SU-DHL-6 (cell line): ENCODE measurements around the gene TMEM208.

Experiments
- H2AFZ ChIP-seq: fragments of 200-600 bp; sonication (generic); 2 replicates; pipeline ENCODE4 v1.6.1; 2014; ENCODE audit warnings: low read depth, mild to moderate bottlenecking, moderate library complexity, mixed read lengths, antibody characterized with exemption, low read length; ENCODE audit not compliant: severe bottlenecking
- H3F3A ChIP-seq: fragments of 200-600 bp; shearing (Covaris generic); 2 replicates; pipeline ENCODE4 v1.6.0; 2016; ENCODE audit warnings: antibody characterized with exemption, mild to moderate bottlenecking; ENCODE audit not compliant: insufficient read depth
- H3K27ac ChIP-seq: fragments of 200-600 bp; sonication (generic); 2 replicates; pipeline ENCODE4 v1.5.1; 2016; ENCODE audit warnings: low read depth, mild to moderate bottlenecking, low read length, moderate library complexity, mixed read lengths
- H3K27me3 ChIP-seq: fragments of 200-600 bp; sonication (generic), shearing (Covaris generic); 2 replicates; pipeline ENCODE4 v1.6.0; 2014; ENCODE audit warnings: mild to moderate bottlenecking, low read length
- H3K36me3 ChIP-seq: fragments of 200-600 bp; sonication (generic); 2 replicates; pipeline ENCODE4 v1.6.1; 2014; ENCODE audit warnings: mild to moderate bottlenecking, low read length, mixed read lengths
- H3K4me2 ChIP-seq: fragments of 300-600, 200-600 bp; shearing (Covaris generic), sonication (generic); 2 replicates; pipeline ENCODE4 v1.6.0; 2014; ENCODE audit warnings: low read length, low read depth, mild to moderate bottlenecking; ENCODE audit not compliant: poor library complexity, severe bottlenecking
- H3K4me3 ChIP-seq: fragments of 200-600 bp; sonication (generic); 2 replicates; pipeline ENCODE4 v1.5.1; 2014; ENCODE audit warnings: antibody characterized with exemption, low read length, mild to moderate bottlenecking, mixed read lengths; ENCODE audit not compliant: insufficient read depth, poor library complexity, severe bottlenecking
- H3K79me2 ChIP-seq: fragments of 200-600 bp; sonication (generic); 2 replicates; pipeline ENCODE4 v1.6.1; 2014; ENCODE audit warnings: mild to moderate bottlenecking, low read length, moderate library complexity; ENCODE audit not compliant: insufficient read depth
- H3K9ac ChIP-seq: fragments of 200-600 bp; sonication (generic); 2 replicates; pipeline ENCODE4 v1.7.0; 2014; ENCODE audit warnings: mild to moderate bottlenecking, low read length
- H3K9me2 ChIP-seq: fragments of 200-600 bp; sonication (generic); replicated peaks from 2 replicates; pipeline ENCODE4 v1.6.1; 2014; ENCODE audit warnings: low read length; ENCODE audit not compliant: insufficient read depth
- H3K9me3 ChIP-seq: fragments of 200-600 bp; sonication (generic); 2 replicates; pipeline ENCODE4 v1.6.1; 2014; ENCODE audit warnings: low read length, mixed read lengths; ENCODE audit not compliant: insufficient read depth
- H4K20me1 ChIP-seq: fragments of 200-600 bp; sonication (generic); 2 replicates; pipeline ENCODE4 v1.6.1; 2014; ENCODE audit warnings: low read depth, mild to moderate bottlenecking, antibody characterized with exemption, low read length, moderate library complexity, mixed read lengths
- CTCF ChIP-seq: fragments of 200-600 bp; sonication (generic); IDR thresholded peaks from one replicate; pipeline ENCODE4 v1.5.1; 2017; ENCODE audit warnings: antibody characterized with exemption, mild to moderate bottlenecking, low read length, moderate library complexity; ENCODE audit not compliant: insufficient read depth, poor library complexity, severe bottlenecking
- EZH2phosphoT487 ChIP-seq: fragments of 200-600 bp; sonication (generic), shearing (Covaris generic); conservative IDR thresholded peaks from 2 replicates; pipeline ENCODE4 v1.6.1; 2018; ENCODE audit warnings: mild to moderate bottlenecking, antibody characterized with exemption, low read length, moderate library complexity, mixed read lengths

The TMEM208 gene

GRCh38 chr16:67243481-67243880 lies 16.6 kb downstream of the TMEM208 start:
- TF ChIP-seq EZH2phosphoT487 (no peak), CTCF (no peak)
- no peak overlapping the region for H2AFZ ChIP-seq
- no peaks in the 10 kb centered on the region for H3K79me2 ChIP-seq
- no peak overlapping the region for H3K27ac ChIP-seq
- no peaks in the 10 kb centered on the region for H3K27me3 ChIP-seq
- H3F3A ChIP-seq: no peaks in the 10 kb centered on the region
- no peaks in the 10 kb centered on the region for H3K36me3 ChIP-seq
- H3K4me3 ChIP-seq: no peak overlapping the region
- H3K9me2 ChIP-seq: no peaks in the 10 kb centered on the region
- H4K20me1 ChIP-seq: no peaks in the 10 kb centered on the region; the same call in 1 of the 2 replicates
- no peak overlapping the region for H3K9ac ChIP-seq
- H3K4me2 ChIP-seq: no peak overlapping the region
- no peaks in the 10 kb centered on the region for H3K9me3 ChIP-seq

- no peak overlapping the region for H3K4me2 ChIP-seq
- TF ChIP-seq EZH2phosphoT487 (no peak), CTCF (no peak)
- H3K9me3 ChIP-seq: no peaks in the 10 kb centered on the region
- no peak overlapping the region for H3K27ac ChIP-seq
- no peaks in the 10 kb centered on the region for H3K9me2 ChIP-seq
- H3K4me3 ChIP-seq: no peak overlapping the region
- no peaks in the 10 kb centered on the region; the same call in 1 of the 2 replicates for H4K20me1 ChIP-seq
- H3K9ac ChIP-seq: no peak overlapping the region
- no peaks in the 10 kb centered on the region for H3K79me2 ChIP-seq
- no peak overlapping the region for H2AFZ ChIP-seq
- no peaks in the 10 kb centered on the region for H3F3A ChIP-seq
- no peaks in the 10 kb centered on the region for H3K36me3 ChIP-seq
- no peaks in the 10 kb centered on the region for H3K27me3 ChIP-seq
Measured at GRCh38 chr16:67244387-67245185, 17.7 kb downstream of the TMEM208 start.

- H3K9ac ChIP-seq: no peak overlapping the region
- no peaks in the 10 kb centered on the region for H3K36me3 ChIP-seq
- no peaks in the 10 kb centered on the region for H3K9me3 ChIP-seq
- H3K4me3 ChIP-seq: no peak overlapping the region
- H3K27me3 ChIP-seq: no peaks in the 10 kb centered on the region
- no peak overlapping the region for H3K4me2 ChIP-seq
- H3F3A ChIP-seq: no peaks in the 10 kb centered on the region
- no peak overlapping the region for H2AFZ ChIP-seq
- H3K27ac ChIP-seq: no peak overlapping the region
- no peaks in the 10 kb centered on the region; the same call in 1 of the 2 replicates for H4K20me1 ChIP-seq
- H3K9me2 ChIP-seq: no peaks in the 10 kb centered on the region
- no peak for TF ChIP-seq EZH2phosphoT487
- no peak for TF ChIP-seq CTCF
- no peaks in the 10 kb centered on the region for H3K79me2 ChIP-seq
Measured at GRCh38 chr16:67245186-67245585, 18.3 kb downstream of the TMEM208 start.
